Endothelial cell of umbilical vein (primary cell): Measurements from ENCODE around the gene AMER1. TPM values are rescaled to one million over a fixed set of nuclear protein-coding genes. Genes with fewer than 3 reads are reported as not detected.

Experiments
- BruUV-seq: library from RNA; stranded (reverse); fragments of 400-500 nt; replicated peaks from 2 replicates; lab custom pipeline; 2021; lab: Mats Ljungman, UMichigan
- CTCF ChIA-PET: fragments of 300-600, 350-600 bp; sonication (Branson Sonifier 250); formaldehyde crosslinking; loops from one replicate; lab custom pipeline; 2021; ENCODE audit warnings: antibody characterized with exemption, inconsistent platforms; lab: Charles Lee
- POLR2A ChIA-PET: fragments of 300-600, 350-600 bp; sonication (Branson Sonifier 250); formaldehyde crosslinking; loops from one replicate; lab custom pipeline; 2021; ENCODE audit warnings: antibody characterized with exemption, inconsistent platforms; lab: Charles Lee
- DNase-seq: peaks from one replicate; pipeline ENCODE4 v3.0.0-alpha.2; 2011; ENCODE audit warnings: low read depth, low spot score
- FAIRE-seq: peaks from 2 replicates; lab custom pipeline; 2011; peaks lifted over from hg19 to GRCh38; lab: Jason Lieb, UNC
- H2AFZ ChIP-seq: 2 replicates; pipeline ENCODE4 v1.6.0; 2012; ENCODE audit warnings: low read depth, low read length, control low read depth, inconsistent platforms
- H3K27ac ChIP-seq: 2 replicates; pipeline ENCODE4 v1.5.1; 2011; ENCODE audit warnings: low read depth, mild to moderate bottlenecking, control low read depth, low read length, moderate library complexity; ENCODE audit not compliant: insufficient read depth
- H3K27me3 ChIP-seq, 2 experiments: 2 replicates each; pipeline versions ENCODE4 v1.6.0 to v1.6.1; 2011; ENCODE audit warnings: low read length in 2 of 2, mixed read lengths in 1 of 2; ENCODE audit not compliant: control insufficient read depth in 2 of 2, insufficient read depth in 2 of 2
- H3K36me3 ChIP-seq, 2 experiments: 2 replicates in 1 of 2; 3 replicates in 1 of 2; pipeline ENCODE4 v1.5.1; 2011; ENCODE audit warnings: low read length in 2 of 2, mild to moderate bottlenecking in 1 of 2, moderate library complexity in 1 of 2; ENCODE audit not compliant: control insufficient read depth in 2 of 2, insufficient read depth in 2 of 2; ENCODE audit errors: extremely low read depth in 1 of 2
- H3K4me1 ChIP-seq: 3 replicates; pipeline ENCODE4 v1.5.1; 2011; ENCODE audit warnings: mild to moderate bottlenecking, low read length; ENCODE audit not compliant: control insufficient read depth, insufficient read depth; ENCODE audit errors: extremely low read depth
- H3K4me2 ChIP-seq: 2 replicates; pipeline ENCODE4 v1.6.1; 2011; ENCODE audit warnings: low read length, control low read depth, mixed read lengths; ENCODE audit not compliant: insufficient read depth
- H3K4me3 ChIP-seq, 3 experiments: fragments of 200-600 bp in 1 of 3; sonication (generic), shearing (Covaris generic) in 1 of 3; replicated peaks in 1 of 3; 2 replicates each; pipeline ENCODE4 v1.5.1; 2011 to 2016; ENCODE audit warnings: control low read depth in 3 of 3, low read length in 3 of 3, mild to moderate bottlenecking in 2 of 3, inconsistent platforms in 1 of 3, low read depth in 1 of 3, moderate library complexity in 1 of 3; ENCODE audit not compliant: insufficient read depth in 1 of 3
- H3K79me2 ChIP-seq: 2 replicates; pipeline ENCODE4 v1.6.0; 2012; ENCODE audit warnings: low read length, inconsistent platforms; ENCODE audit not compliant: control insufficient read depth, insufficient read depth
- H3K9ac ChIP-seq: replicated peaks from 2 replicates; pipeline ENCODE3; 2011; ENCODE audit warnings: low read length, control low read depth; ENCODE audit not compliant: insufficient read depth; ENCODE audit errors: extremely low read depth
- H3K9me1 ChIP-seq: replicated peaks from 3 replicates; pipeline ENCODE4 v1.6.0; 2011; ENCODE audit warnings: mild to moderate bottlenecking, low read length; ENCODE audit not compliant: control insufficient read depth, insufficient read depth; ENCODE audit errors: extremely low read depth
- H3K9me3 ChIP-seq: replicated peaks from 2 replicates; pipeline ENCODE4 v1.5.1; 2012; ENCODE audit warnings: low read length, inconsistent platforms; ENCODE audit not compliant: control insufficient read depth, insufficient read depth
- H4K20me1 ChIP-seq: replicated peaks from 2 replicates; pipeline ENCODE3; 2011; ENCODE audit warnings: mild to moderate bottlenecking, low read length; ENCODE audit not compliant: control insufficient read depth, insufficient read depth; ENCODE audit errors: extremely low read depth
- CTCF ChIP-seq, 2 donors: IDR thresholded peaks; 1 replicate in 1 of 2; 2 replicates in 1 of 2; pipeline ENCODE4 v1.5.1; 2011; ENCODE audit warnings: low read length in 2 of 2, mild to moderate bottlenecking in 2 of 2, moderate library complexity in 2 of 2, control low read depth in 1 of 2, inconsistent platforms in 1 of 2, low read depth in 1 of 2; ENCODE audit not compliant: insufficient read depth in 1 of 2; ENCODE audit errors: extremely low read depth in 1 of 2
- EZH2 ChIP-seq: IDR thresholded peaks from 2 replicates; pipeline ENCODE4 v1.6.1; 2012; ENCODE audit warnings: borderline replicate concordance, low read depth, mild to moderate bottlenecking, moderate library complexity, low read length, inconsistent platforms; ENCODE audit not compliant: severe bottlenecking
- FOS ChIP-seq: IDR thresholded peaks from 2 replicates; pipeline ENCODE4 v1.6.1; 2011; ENCODE audit warnings: mild to moderate bottlenecking, low read length, moderate library complexity, borderline replicate concordance; ENCODE audit not compliant: insufficient read depth
- GATA2 ChIP-seq: IDR thresholded peaks from 2 replicates; pipeline ENCODE4 v1.7.0; 2011; ENCODE audit warnings: low read depth, mild to moderate bottlenecking, moderate library complexity, mixed read lengths, low read length; ENCODE audit not compliant: insufficient read length, insufficient read depth
- JUN ChIP-seq: IDR thresholded peaks from 2 replicates; pipeline ENCODE4 v1.6.1; 2011; ENCODE audit warnings: borderline replicate concordance, low read depth; ENCODE audit not compliant: insufficient read length, insufficient read depth
- MAX ChIP-seq: IDR thresholded peaks from 2 replicates; pipeline ENCODE4 v1.6.1; 2011; ENCODE audit not compliant: insufficient read depth, insufficient read length
- MYC ChIP-seq: IDR thresholded peaks from one replicate; pipeline ENCODE4 v1.6.1; 2011; ENCODE audit warnings: mild to moderate bottlenecking, low read depth, low read length
- POLR2AphosphoS5 ChIP-seq: IDR thresholded peaks from 2 replicates; pipeline ENCODE4 v1.6.1; 2012; ENCODE audit warnings: low read depth, mild to moderate bottlenecking, control low read depth, low read length, moderate library complexity; ENCODE audit not compliant: insufficient read depth
- dilution Hi-C: fragments of 300-500 bp; cut with MboI; formaldehyde crosslinking; loops from one replicate; pipeline ENCODE4 v1.15.0; 2019; ENCODE audit warnings: low sequenced_read_pairs; ENCODE audit not compliant: extremely low pct_ligation_motif_present
- intact Hi-C: fragments of 100-400 bp; cut with micrococcal nuclease; formaldehyde crosslinking; loops from one replicate; pipeline ENCODE4 v1.10.0; 2022
- polyA plus RNA-seq, 4 experiments: library from polyadenylated mRNA; depleted of rRNA in 3 of 4; stranded (reverse) in 3 of 4; unstranded in 1 of 4; fragments of >200 nt; gene quantifications; 2 replicates each; pipeline versions ENCODE4 v1.2.1 to v1.2.3, GENCODE V29; 2011 to 2012; ENCODE audit warnings: missing spikeins in 1 of 4
- total RNA-seq: library from RNA; stranded (reverse); gene quantifications from 2 replicates; pipeline ENCODE4 v1.2.3, GENCODE V29; 2021

AMER1 gene
- total and polyA plus RNA-seq, 2 donors (not counting 3 experiments of a cell fraction or from before 2014, with no cell fraction given), result 0.76 to 2.0 TPM

GRCh38 chrX:64204252-64204651, 1.3 kb downstream of the AMER1 start:
- BruUV-seq, result no TSS peak
- H3K9ac ChIP-seq, result peak overlapping the region; percentile 37
- no peak overlapping the region for H3K27ac ChIP-seq
- H3K79me2 ChIP-seq, result no peaks in the 10 kb centered on the region
- H3K4me1 ChIP-seq, result peaks cover 3% of the 10 kb centered on the region
- ChIA-PET POLR2A (no interaction called here), CTCF (no interaction called here)
- no peaks in the 10 kb centered on the region for H3K9me3 ChIP-seq
- no peak for DNase-seq
- dilution Hi-C loops (no loop called here), intact Hi-C loops (loop anchor here (2.0 to 10.0 kb wide), 2 partner anchors 191 to 449 kb away; partner anchors contain the start of gene MTMR8)
- H3K4me2 ChIP-seq, result peak overlapping the region; percentile 67
- TF ChIP-seq CTCF (IDR thresholded peaks at IDR 0.05; ENCODE audit: extremely low read depth in 1 of 2, insufficient read depth in 1 of 2, low read depth in 1 of 2, low read length in 2 of 2) (no peak), JUN (no peak), POLR2AphosphoS5 (no peak), MYC (no peak), EZH2 (no peak), GATA2 (no peak), MAX (no peak), FOS (no peak)
- no peaks in the 10 kb centered on the region for H4K20me1 ChIP-seq
- peak overlapping the region in 2 of 3 experiments; percentile 35 to 71 for H3K4me3 ChIP-seq
- H3K36me3 ChIP-seq, result no peaks in the 10 kb centered on the region
- peak overlapping the region; percentile 90 for H2AFZ ChIP-seq
- FAIRE-seq, result no peak
- no peaks in the 10 kb centered on the region for H3K9me1 ChIP-seq
- H3K27me3 ChIP-seq, result no peaks in the 10 kb centered on the region
